OCI-LY3 (cell line): ENCODE results near the gene TMEM11.

Experiments used
- EZH2phosphoT487 ChIP-seq: fragments of 200-600 bp; shearing (Covaris generic); IDR thresholded peaks from 2 replicates; pipeline ENCODE4 v1.6.1; 2018; ENCODE audit warnings: antibody characterized with exemption, mixed run types, low read depth
- TF ChIP-seq, protein P1 (sequence below): fragments of 200-600, 300-600 bp; sonication (generic); IDR thresholded peaks from 2 replicates; pipeline ENCODE4 v1.5.1; 2014; ENCODE audit warnings: antibody characterized with exemption, low read length, low read depth

DNA sequence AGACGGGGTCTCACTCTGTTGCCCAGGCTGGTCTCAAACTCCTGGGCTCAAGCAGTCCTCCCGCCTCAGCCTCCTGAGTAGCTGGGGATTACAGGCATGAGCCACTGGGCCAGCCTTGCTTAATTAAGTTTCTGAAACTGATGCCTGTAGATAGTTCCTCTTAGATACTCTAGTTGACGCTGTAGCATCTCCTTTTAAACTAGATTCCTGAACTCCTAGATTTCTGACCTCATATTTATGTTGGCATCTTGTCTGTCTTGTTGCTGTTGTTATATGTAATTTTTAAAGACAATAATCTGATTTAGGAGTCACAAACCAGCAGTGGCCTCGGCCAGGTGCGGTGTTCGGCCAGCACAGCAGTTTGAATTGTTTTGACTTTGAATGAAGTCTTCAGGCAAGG is 49.7 kb downstream of the TMEM11 start:
- TF ChIP-seq, protein P1, sequence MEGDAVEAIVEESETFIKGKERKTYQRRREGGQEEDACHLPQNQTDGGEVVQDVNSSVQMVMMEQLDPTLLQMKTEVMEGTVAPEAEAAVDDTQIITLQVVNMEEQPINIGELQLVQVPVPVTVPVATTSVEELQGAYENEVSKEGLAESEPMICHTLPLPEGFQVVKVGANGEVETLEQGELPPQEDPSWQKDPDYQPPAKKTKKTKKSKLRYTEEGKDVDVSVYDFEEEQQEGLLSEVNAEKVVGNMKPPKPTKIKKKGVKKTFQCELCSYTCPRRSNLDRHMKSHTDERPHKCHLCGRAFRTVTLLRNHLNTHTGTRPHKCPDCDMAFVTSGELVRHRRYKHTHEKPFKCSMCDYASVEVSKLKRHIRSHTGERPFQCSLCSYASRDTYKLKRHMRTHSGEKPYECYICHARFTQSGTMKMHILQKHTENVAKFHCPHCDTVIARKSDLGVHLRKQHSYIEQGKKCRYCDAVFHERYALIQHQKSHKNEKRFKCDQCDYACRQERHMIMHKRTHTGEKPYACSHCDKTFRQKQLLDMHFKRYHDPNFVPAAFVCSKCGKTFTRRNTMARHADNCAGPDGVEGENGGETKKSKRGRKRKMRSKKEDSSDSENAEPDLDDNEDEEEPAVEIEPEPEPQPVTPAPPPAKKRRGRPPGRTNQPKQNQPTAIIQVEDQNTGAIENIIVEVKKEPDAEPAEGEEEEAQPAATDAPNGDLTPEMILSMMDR: no peak
- TF ChIP-seq EZH2phosphoT487: no peak
